Measurements from ENCODE around the gene DPAGT1. TPM values are rescaled to one million over a fixed set of nuclear protein-coding genes. Genes with fewer than 3 reads are reported as not detected.
A peak's percentile ranks its signal among the peaks of the same experiment; 100 is the strongest.

DPAGT1 gene
- total RNA-seq, 5 donors from 2014 or later (not counting 1 experiment from before 2014, with no cell fraction given): 21.7 to 54.2 (median 43.9) TPM

- peaks cover 42 to 49% (median 43%) of the 10 kb centered on the region in 3 donors for H3K4me1 Mint-ChIP-seq
- Histone ChIP-seq H3K4me1 (ENCODE audit: control insufficient read depth in 1 of 2, extremely low read depth in 1 of 2, insufficient read depth in 2 of 2, low read length in 2 of 2) (peaks cover 13 to 43% of the 10 kb centered on the region in 2 experiments), H3K36me3 (ENCODE audit: control insufficient read depth in 2 of 2, extremely low read depth in 1 of 2, insufficient read depth in 1 of 2, low read length in 1 of 2) (peaks cover 11 to 39% of the 10 kb centered on the region in 2 donors), H3K9me3 (no peaks in the 10 kb centered on the region), H3K27ac (ENCODE audit: low read length) (peak overlapping the region; percentile 52), H3K4me3 (ENCODE audit: control insufficient read depth in 1 of 2, extremely low read depth in 1 of 2, low read length in 1 of 2) (peak overlapping the region; percentile 69 to 83), H3K27me3 (replicated peaks in 1 of 2; ENCODE audit: control insufficient read depth in 2 of 2, extremely low read depth in 1 of 2, insufficient read depth in 2 of 2, low read length in 1 of 2) (no peaks in the 10 kb centered on the region)
- ChIA-PET POLR2A (interaction anchor here in 1 of 2 donors (1.1 kb wide), 1 partner anchor 53 kb away, joined by 3 read pairs; no protein-coding TSS in a partner anchor), CTCF (interaction anchor here in 1 of 2 donors (0.7 to 1.2 kb wide), 3 partner anchors 10 to 13 kb away, joined by 3 to 5 read pairs (median 4); partner anchors contain the start of gene HINFP)
- H3K36me3 Mint-ChIP-seq: peaks cover 26% of the 10 kb centered on the region
- no peak for DNase-seq
- no peaks in the 10 kb centered on the region for H3K27me3 Mint-ChIP-seq
- H3K4me3 Mint-ChIP-seq: peak overlapping the region; percentile 81 to 94 (median 92)
- H3K9me3 Mint-ChIP-seq: no peaks in the 10 kb centered on the region
- peak overlapping the region; percentile 86 to 89 for H3K27ac Mint-ChIP-seq
- WGBS (ENCODE audit: insufficient coverage): 75% methylated on average over 1 of the region's 2 CpGs
- no peak for ATAC-seq (replicated peaks in 1 of 4)
Measured at GRCh38 chr11:119108857-119109221, 7.2 kb upstream of the DPAGT1 start.

- no peaks in the 10 kb centered on the region for H3K9me3 ChIP-seq
- WGBS (ENCODE audit: insufficient coverage): 15% methylated on average over 4 of the region's 8 CpGs
- DNase-seq (peak in 15 of 35 experiments; percentile 9 to 60 (median 30)), ATAC-seq (replicated peaks in 1 of 4) (peak; percentile 24 to 43 (median 31))
- Mint-ChIP-seq H3K4me3 (peak overlapping the region; percentile 81 to 94 (median 92)), H3K36me3 (peaks cover 22% of the 10 kb centered on the region), H3K27me3 (no peaks in the 10 kb centered on the region), H3K4me1 (peaks cover 46 to 53% (median 47%) of the 10 kb centered on the region in 3 donors), H3K9me3 (no peaks in the 10 kb centered on the region), H3K27ac (peak overlapping the region; percentile 86 to 89)
- H3K27ac ChIP-seq (ENCODE audit: low read length): peak overlapping the region; percentile 52
- peaks cover 11 to 33% of the 10 kb centered on the region in 2 donors for H3K36me3 ChIP-seq (ENCODE audit: control insufficient read depth in 2 of 2, extremely low read depth in 1 of 2, insufficient read depth in 1 of 2, low read length in 1 of 2)
- peaks cover 13 to 41% of the 10 kb centered on the region in 2 experiments for H3K4me1 ChIP-seq (ENCODE audit: control insufficient read depth in 1 of 2, extremely low read depth in 1 of 2, insufficient read depth in 2 of 2, low read length in 2 of 2)
- H3K4me3 ChIP-seq (ENCODE audit: control insufficient read depth in 1 of 2, extremely low read depth in 1 of 2, low read length in 1 of 2): peak overlapping the region; percentile 69 to 83
- ChIA-PET CTCF (interaction anchor here in 1 of 2 donors (0.7 kb wide), 1 partner anchor 13 kb away, joined by 3 read pairs; the partner anchor contains the start of gene HINFP), POLR2A (no interaction called here)
- H3K27me3 ChIP-seq (replicated peaks in 1 of 2; ENCODE audit: control insufficient read depth in 2 of 2, extremely low read depth in 1 of 2, insufficient read depth in 2 of 2, low read length in 1 of 2): no peaks in the 10 kb centered on the region
Measured at GRCh38 chr11:119108146-119108856, 6.6 kb upstream of the DPAGT1 start.

- Histone ChIP-seq H3K27ac (ENCODE audit: low read length) (peak overlapping the region; percentile 52), H3K4me1 (ENCODE audit: control insufficient read depth in 1 of 2, extremely low read depth in 1 of 2, insufficient read depth in 2 of 2, low read length in 2 of 2) (peaks cover 14 to 47% of the 10 kb centered on the region in 2 experiments), H3K27me3 (replicated peaks in 1 of 2; ENCODE audit: control insufficient read depth in 2 of 2, extremely low read depth in 1 of 2, insufficient read depth in 2 of 2, low read length in 1 of 2) (no peaks in the 10 kb centered on the region), H3K9me3 (no peaks in the 10 kb centered on the region), H3K4me3 (ENCODE audit: control insufficient read depth in 1 of 2, extremely low read depth in 1 of 2, low read length in 1 of 2) (peak overlapping the region; percentile 69 to 83), H3K36me3 (ENCODE audit: control insufficient read depth in 2 of 2, extremely low read depth in 1 of 2, insufficient read depth in 1 of 2, low read length in 1 of 2) (peaks cover 8 to 27% of the 10 kb centered on the region in 2 donors)
- POLR2A ChIA-PET: interaction anchor here (0.7 to 2.1 kb wide), 5 partner anchors 12 to 40 kb away, joined by 5 to 9 read pairs (median 8); partner anchors contain the start of genes HINFP (in 1 of the 2), HMBS (in 1 of the 2) and VPS11 (in 1 of the 2)
- peaks cover 16% of the 10 kb centered on the region for H3K36me3 Mint-ChIP-seq
- under 1% methylated on average over 57 of the region's 65 CpGs for WGBS (ENCODE audit: insufficient coverage)
- peak overlapping the region; percentile 86 to 89 for H3K27ac Mint-ChIP-seq
- CTCF ChIA-PET: interaction anchor here in 1 of 2 donors (0.6 to 1.4 kb wide), 6 partner anchors 9 to 230 kb away, joined by 3 to 8 read pairs (median 5); partner anchors contain the start of gene HINFP
- DNase-seq (peak in 2 of 35 experiments; percentile 8 to 29), ATAC-seq (replicated peaks in 1 of 4) (peak; percentile 23 to 39 (median 31))
- H3K4me1 Mint-ChIP-seq: peaks cover 49 to 54% (median 49%) of the 10 kb centered on the region in 3 donors
- no peaks in the 10 kb centered on the region for H3K9me3 Mint-ChIP-seq
- H3K27me3 Mint-ChIP-seq: no peaks in the 10 kb centered on the region
- peak overlapping the region; percentile 81 to 94 (median 92) for H3K4me3 Mint-ChIP-seq
Measured at GRCh38 chr11:119107538-119108145, 6.0 kb upstream of the DPAGT1 start.

- peak within 1 kb of the TSS; percentile 52 for H3K27ac ChIP-seq (ENCODE audit: low read length)
- ChIA-PET POLR2A (interaction anchor here (0.5 to 2.1 kb wide), 6 partner anchors 12 to 121 kb away, joined by 5 to 9 read pairs (median 8); partner anchors contain the start of genes HINFP (in 1 of the 2), HMBS (in 1 of the 2) and VPS11 (in 1 of the 2)), CTCF (interaction anchor here in 1 of 2 donors (0.6 to 1.4 kb wide), 9 partner anchors 8 to 231 kb away, joined by 3 to 8 read pairs (median 5); partner anchors contain the start of genes HINFP and VPS11)
- H3K36me3 Mint-ChIP-seq: peaks cover 15% of the 10 kb centered on the region
- H3K4me3 Mint-ChIP-seq: peak within 1 kb of the TSS; percentile 81 to 94 (median 92)
- peak within 1 kb of the TSS; percentile 69 to 83 for H3K4me3 ChIP-seq (ENCODE audit: control insufficient read depth in 1 of 2, extremely low read depth in 1 of 2, low read length in 1 of 2)
- DNase-seq (peak; percentile 68 to 94 (median 83)), ATAC-seq (replicated peaks in 1 of 4) (peak; percentile 88 to 93 (median 89))
- no peaks in the 10 kb centered on the region for H3K27me3 ChIP-seq (replicated peaks in 1 of 2; ENCODE audit: control insufficient read depth in 2 of 2, extremely low read depth in 1 of 2, insufficient read depth in 2 of 2, low read length in 1 of 2)
- H3K4me1 ChIP-seq (ENCODE audit: control insufficient read depth in 1 of 2, extremely low read depth in 1 of 2, insufficient read depth in 2 of 2, low read length in 2 of 2): peaks cover 16 to 51% of the 10 kb centered on the region in 2 experiments
- peaks cover 49 to 61% (median 57%) of the 10 kb centered on the region in 3 donors for H3K4me1 Mint-ChIP-seq
- peak within 1 kb of the TSS; percentile 86 to 89 for H3K27ac Mint-ChIP-seq
- peaks cover 5 to 20% of the 10 kb centered on the region in 2 donors for H3K36me3 ChIP-seq (ENCODE audit: control insufficient read depth in 2 of 2, extremely low read depth in 1 of 2, insufficient read depth in 1 of 2, low read length in 1 of 2)
- H3K9me3 ChIP-seq: no peaks in the 10 kb centered on the region
- under 1% methylated on average over 40 of the region's 49 CpGs for WGBS (ENCODE audit: insufficient coverage)
- H3K9me3 Mint-ChIP-seq: no peaks in the 10 kb centered on the region
- H3K27me3 Mint-ChIP-seq: no peaks in the 10 kb centered on the region
Measured at GRCh38 chr11:119106564-119107537, 5.2 kb upstream of the DPAGT1 start, which contains the start of gene C2CD2L. C2CD2L (plus strand) TSS chr11:119107344; CDS start chr11:119107742, 398 bp downstream.

GRCh38 chr11:119103793-119104192 is 2.1 kb upstream of the DPAGT1 start:
- Mint-ChIP-seq H3K4me1 (peaks cover 48 to 63% (median 58%) of the 10 kb centered on the region in 3 donors), H3K27ac (peak overlapping the region; percentile 7 to 99), H3K4me3 (peak overlapping the region; percentile 63 to 98 (median 86)), H3K27me3 (no peaks in the 10 kb centered on the region), H3K36me3 (peaks cover 3% of the 10 kb centered on the region), H3K9me3 (no peaks in the 10 kb centered on the region)
- ChIA-PET POLR2A (interaction anchor here in 1 of 2 donors (0.6 kb wide), 1 partner anchor 12 kb away, joined by 3 read pairs; no protein-coding TSS in a partner anchor), CTCF (no interaction called here)
- 100% methylated on average over 1 of the region's 4 CpGs for WGBS (ENCODE audit: insufficient coverage)
- Histone ChIP-seq H3K4me3 (ENCODE audit: control insufficient read depth in 1 of 2, extremely low read depth in 1 of 2, low read length in 1 of 2) (no peak overlapping the region), H3K27ac (ENCODE audit: low read length) (no peak overlapping the region), H3K9me3 (no peaks in the 10 kb centered on the region), H3K36me3 (ENCODE audit: control insufficient read depth in 2 of 2, extremely low read depth in 1 of 2, insufficient read depth in 1 of 2, low read length in 1 of 2) (peaks cover 0 to 2% of the 10 kb centered on the region in 2 donors), H3K4me1 (ENCODE audit: control insufficient read depth in 1 of 2, extremely low read depth in 1 of 2, insufficient read depth in 2 of 2, low read length in 2 of 2) (peaks cover 21 to 46% of the 10 kb centered on the region in 2 experiments), H3K27me3 (replicated peaks in 1 of 2; ENCODE audit: control insufficient read depth in 2 of 2, extremely low read depth in 1 of 2, insufficient read depth in 2 of 2, low read length in 1 of 2) (no peaks in the 10 kb centered on the region)
- DNase-seq (no peak), ATAC-seq (replicated peaks in 1 of 4) (no peak)
